IMR-90 (cell line): ENCODE data around the gene ANO9. TPM values are rescaled to one million over a fixed set of nuclear protein-coding genes. Genes with fewer than 3 reads are reported as not detected.

Source experiments
- ATAC-seq: fragments of 200-7000 bp; cut with Tn5 transposase; 2 replicates; pipeline ENCODE4 v1.9.1; 2020; ENCODE audit warnings: low read depth, mild to moderate bottlenecking, moderate library complexity
- BruUV-seq: library from RNA; stranded (reverse); fragments of 400-500 nt; replicated peaks from 2 replicates; lab custom pipeline; 2021; lab: Mats Ljungman, UMichigan
- CTCF ChIA-PET: fragments of 300-600 bp; formaldehyde crosslinking; extraction: SDS; loops from one replicate; lab custom pipeline; 2021; ENCODE audit warnings: antibody characterized with exemption; lab: Yijun Ruan, JAX
- POLR2A ChIA-PET: fragments of 300-600 bp; sonication (Branson Sonifier 250); formaldehyde crosslinking; loops from one replicate; lab custom pipeline; 2022; ENCODE audit warnings: antibody characterized with exemption; ENCODE audit not compliant: unreplicated experiment; lab: Charles Lee
- DNase-seq: peaks from one replicate; pipeline ENCODE4 v3.0.0; 2013
- H2AFZ ChIP-seq: replicated peaks from 2 replicates; pipeline ENCODE3; 2013; ENCODE audit warnings: low read length, mild to moderate bottlenecking; ENCODE audit not compliant: poor library complexity
- H2AK5ac ChIP-seq: 2 replicates; pipeline ENCODE4 v1.6.1; 2013; ENCODE audit warnings: low read depth, low read length, inconsistent platforms
- H2AK9ac ChIP-seq: replicated peaks from 2 replicates; pipeline ENCODE3; 2013; ENCODE audit warnings: mild to moderate bottlenecking, low read depth, low read length, moderate library complexity; ENCODE audit not compliant: poor library complexity
- H2BK120ac ChIP-seq: 2 replicates; pipeline ENCODE4 v1.6.1; 2013; ENCODE audit warnings: low read depth, low read length, inconsistent platforms
- H2BK15ac ChIP-seq: 3 replicates; pipeline ENCODE4 v1.6.1; 2013; ENCODE audit warnings: low read depth, low read length, inconsistent platforms
- H2BK20ac ChIP-seq: 2 replicates; pipeline ENCODE4 v1.6.1; 2013; ENCODE audit warnings: low read depth, mild to moderate bottlenecking, inconsistent platforms, low read length, moderate library complexity
- H2BK5ac ChIP-seq: 2 replicates; pipeline ENCODE4 v1.6.1; 2013; ENCODE audit warnings: mild to moderate bottlenecking, low read depth, low read length, inconsistent platforms; ENCODE audit not compliant: poor library complexity, severe bottlenecking
- H3K14ac ChIP-seq: replicated peaks from 2 replicates; pipeline ENCODE4 v1.6.1; 2013; ENCODE audit warnings: low read depth, low read length, inconsistent platforms
- H3K18ac ChIP-seq: 2 replicates; pipeline ENCODE4 v1.6.1; 2013; ENCODE audit warnings: low read depth, low read length, control low read depth
- H3K23ac ChIP-seq: 2 replicates; pipeline ENCODE4 v1.6.1; 2013; ENCODE audit warnings: low read depth, low read length, inconsistent platforms
- H3K27ac ChIP-seq: 2 replicates; pipeline ENCODE4 v1.5.1; 2013; ENCODE audit warnings: mild to moderate bottlenecking, control low read depth, low read length; ENCODE audit not compliant: insufficient read depth
- H3K27me3 ChIP-seq: 2 replicates; pipeline ENCODE4 v1.6.1; 2013; ENCODE audit warnings: low read length; ENCODE audit not compliant: control insufficient read depth, insufficient read depth
- H3K36me3 ChIP-seq: 2 replicates; pipeline ENCODE4 v1.6.1; 2013; ENCODE audit warnings: low read length, mixed read lengths; ENCODE audit not compliant: control insufficient read depth, insufficient read depth
- H3K4ac ChIP-seq: 2 replicates; pipeline ENCODE4 v1.6.1; 2013; ENCODE audit warnings: low read depth, low read length, inconsistent platforms
- H3K4me1 ChIP-seq: 2 replicates; pipeline ENCODE4 v1.6.1; 2013; ENCODE audit warnings: low read length, mixed read lengths; ENCODE audit not compliant: control insufficient read depth, insufficient read depth
- H3K4me2 ChIP-seq: 2 replicates; pipeline ENCODE4 v1.6.1; 2013; ENCODE audit warnings: low read depth, mild to moderate bottlenecking, control low read depth, low read length, moderate library complexity
- H3K4me3 ChIP-seq: 2 replicates; pipeline ENCODE4 v1.5.1; 2013; ENCODE audit warnings: low read depth, mild to moderate bottlenecking, control low read depth, low read length, moderate library complexity; ENCODE audit not compliant: insufficient read depth
- H3K56ac ChIP-seq: 2 replicates; pipeline ENCODE4 v1.6.1; 2013; ENCODE audit warnings: low read length, inconsistent platforms; ENCODE audit not compliant: insufficient read depth; ENCODE audit errors: extremely low read depth
- H3K79me1 ChIP-seq, 2 experiments: 2 replicates each; pipeline ENCODE4 v1.6.1; 2013; ENCODE audit warnings: low read length in 2 of 2, inconsistent platforms in 1 of 2, low read depth in 1 of 2
- H3K9ac ChIP-seq: 2 replicates; pipeline ENCODE4 v1.6.1; 2013; ENCODE audit warnings: low read depth, low read length, control low read depth
- H3K9me1 ChIP-seq: 2 replicates; pipeline ENCODE4 v1.6.1; 2013; ENCODE audit warnings: low read length, inconsistent platforms; ENCODE audit not compliant: insufficient read depth
- H3K9me3 ChIP-seq: 2 replicates; pipeline ENCODE4 v1.6.1; 2013; ENCODE audit warnings: low read length; ENCODE audit not compliant: control insufficient read depth, insufficient read depth
- H4K20me1 ChIP-seq: 2 replicates; pipeline ENCODE4 v1.6.1; 2013; ENCODE audit warnings: low read length, inconsistent platforms; ENCODE audit not compliant: insufficient read depth
- H4K5ac ChIP-seq: 2 replicates; pipeline ENCODE4 v1.6.1; 2013; ENCODE audit warnings: mild to moderate bottlenecking, low read depth, low read length, control low read depth
- H4K8ac ChIP-seq, 2 experiments: 2 replicates each; pipeline ENCODE4 v1.6.1; 2013; ENCODE audit warnings: low read depth in 2 of 2, low read length in 2 of 2, control low read depth in 1 of 2, inconsistent platforms in 1 of 2
- H4K91ac ChIP-seq: 2 replicates; pipeline ENCODE4 v1.6.1; 2013; ENCODE audit warnings: low read depth, low read length, inconsistent platforms; ENCODE audit not compliant: insufficient read depth
- CHD1 ChIP-seq: IDR thresholded peaks from 2 replicates; pipeline ENCODE4 v1.6.1; 2012; ENCODE audit warnings: low read depth, low read length, improper control_type of control experiment
- FOS ChIP-seq: fragments of 150-350 bp; IDR thresholded peaks from 2 replicates; pipeline ENCODE4 v1.6.1; 2016; ENCODE audit warnings: low read depth, low read length
- MAFK ChIP-seq: IDR thresholded peaks from 2 replicates; pipeline ENCODE4 v1.6.1; 2012; ENCODE audit warnings: low read depth, low read length, improper control_type of control experiment
- POLR2A ChIP-seq: IDR thresholded peaks from 2 replicates; pipeline ENCODE4 v1.6.1; 2012; ENCODE audit warnings: mild to moderate bottlenecking, low read depth, low read length
- RAD21 ChIP-seq: IDR thresholded peaks from 2 replicates; pipeline ENCODE4 v1.6.1; 2012; ENCODE audit warnings: low read length, improper control_type of control experiment
- WGBS, 2 experiments: methylation state at CpG; one replicate each; pipeline versions ENCODE4 v1.1.5 to v1.1.7; 2013; ENCODE audit warnings: missing lambda C conversion rate in 2 of 2; ENCODE audit not compliant: insufficient read length in 1 of 2; ENCODE audit errors: extremely low coverage in 2 of 2; 5-methylcytosine and 5-hydroxymethylcytosine counted together
- dilution Hi-C: fragments of 300-500 bp; cut with HindIII; formaldehyde crosslinking; loops from one replicate; pipeline ENCODE4 v1.14.3; 2018; ENCODE audit warnings: low sequenced_read_pairs; ENCODE audit not compliant: unreplicated experiment
- in situ Hi-C: fragments of 300-500 bp; cut with MboI; formaldehyde crosslinking; loops from 3 replicates; pipeline ENCODE4 v1.14.3; 2019; ENCODE audit warnings: low sequenced_read_pairs, inconsistent platforms, mixed read lengths
- intact Hi-C: fragments of 100-400 bp; cut with micrococcal nuclease; formaldehyde crosslinking; loops from 2 replicates; pipeline ENCODE4 v1.10.0; 2022
- polyA plus RNA-seq, 3 experiments: library from polyadenylated mRNA; depleted of rRNA; stranded (reverse); fragments of >200 nt; gene quantifications; 2 replicates each; pipeline ENCODE4 v1.2.3, GENCODE V29; 2012; ENCODE audit warnings: low replicate concordance in 1 of 3
- total RNA-seq: library from RNA; depleted of rRNA; stranded (reverse); fragments of >200 nt; gene quantifications from 2 replicates; pipeline ENCODE4 v1.2.3, GENCODE V29; 2012

Gene ANO9
- total and polyA plus RNA-seq, 2 of the 4 experiments (the other 2 are of a cell fraction) = not detected

GRCh38 chr11:445765-446588 is 4.2 kb upstream of the ANO9 start (continued):
- TF ChIP-seq RAD21 (no peak), CHD1 (no peak)

- intact Hi-C loops (loop anchor here (5.0 to 10.0 kb wide), 2 partner anchors 80 to 237 kb away; partner anchors contain the start of genes B4GALNT4, BET1L and RIC8A), in situ Hi-C loops (no loop called here), dilution Hi-C loops (no loop called here)
- ChIA-PET CTCF (no interaction called here), POLR2A (no interaction called here)
- peaks cover 3% of the 10 kb centered on the region; the same call in 1 of the 2 replicates for H3K4me1 ChIP-seq
- WGBS, 2 experiments = 33% methylated on average over 2 of the region's 12 CpGs; no CpG with 5 or more reads in 1 of the 2 experiments
- TF ChIP-seq POLR2A (no peak), FOS (no peak), MAFK (peak; percentile 39)
- no peaks in the 10 kb centered on the region for H3K9me1 ChIP-seq
- H3K4me3 ChIP-seq = no peak overlapping the region
- H3K4me2 ChIP-seq = peak overlapping the region; percentile 17; the same call in 1 of the 2 replicates
- H3K9ac ChIP-seq = no peak overlapping the region
- no peak overlapping the region for H3K56ac ChIP-seq
- H2AK9ac ChIP-seq = no peak overlapping the region
- 0 out of 2 replicates have a peak overlapping the region, but pooled peaks have one; percentile 7 for H3K14ac ChIP-seq
- no peak overlapping the region for H3K4ac ChIP-seq
- no peak overlapping the region for H3K18ac ChIP-seq
- no peak overlapping the region for H4K5ac ChIP-seq
- H2BK20ac ChIP-seq = no peak overlapping the region
- H3K79me1 ChIP-seq = peaks cover 0 to 5% of the 10 kb centered on the region in 2 experiments; a peak in 3 of 4 replicates
- no peak overlapping the region for H3K23ac ChIP-seq
- no peak overlapping the region for H4K8ac ChIP-seq
- no peak overlapping the region for H2AK5ac ChIP-seq
- H4K91ac ChIP-seq = no peak overlapping the region
- H2AFZ ChIP-seq = peak overlapping the region; percentile 60
- no peak overlapping the region for H2BK15ac ChIP-seq
- DNase-seq (peak; percentile 22), ATAC-seq (0 out of 2 replicates have a peak, but pooled peaks have one; percentile 4)
- H3K9me3 ChIP-seq = no peaks in the 10 kb centered on the region
- H4K20me1 ChIP-seq = no peaks in the 10 kb centered on the region
- H3K27me3 ChIP-seq = peaks cover 28% of the 10 kb centered on the region; the same call in 1 of the 2 replicates
- BruUV-seq = no TSS peak
- no peak overlapping the region for H2BK120ac ChIP-seq
- no peak overlapping the region for H2BK5ac ChIP-seq
- H3K36me3 ChIP-seq = no peaks in the 10 kb centered on the region
- H3K27ac ChIP-seq = no peak overlapping the region
Measured at GRCh38 chr11:444396-445144, 2.8 kb upstream of the ANO9 start.
